Activated naive CD4-positive, alpha-beta T cell treated with anti-CD3 and anti-CD28 coated beads, Interleukin-2, amount 50 U/mL, for 16 hours (primary cell): Measurements from ENCODE around the gene KIF18B.
A peak's percentile ranks its signal among the peaks of the same experiment; 100 is the strongest.

Source experiments
- DNase-seq: peaks from one replicate; pipeline ENCODE4 v3.0.0-alpha.2; 2020

KIF18B gene

DNA sequence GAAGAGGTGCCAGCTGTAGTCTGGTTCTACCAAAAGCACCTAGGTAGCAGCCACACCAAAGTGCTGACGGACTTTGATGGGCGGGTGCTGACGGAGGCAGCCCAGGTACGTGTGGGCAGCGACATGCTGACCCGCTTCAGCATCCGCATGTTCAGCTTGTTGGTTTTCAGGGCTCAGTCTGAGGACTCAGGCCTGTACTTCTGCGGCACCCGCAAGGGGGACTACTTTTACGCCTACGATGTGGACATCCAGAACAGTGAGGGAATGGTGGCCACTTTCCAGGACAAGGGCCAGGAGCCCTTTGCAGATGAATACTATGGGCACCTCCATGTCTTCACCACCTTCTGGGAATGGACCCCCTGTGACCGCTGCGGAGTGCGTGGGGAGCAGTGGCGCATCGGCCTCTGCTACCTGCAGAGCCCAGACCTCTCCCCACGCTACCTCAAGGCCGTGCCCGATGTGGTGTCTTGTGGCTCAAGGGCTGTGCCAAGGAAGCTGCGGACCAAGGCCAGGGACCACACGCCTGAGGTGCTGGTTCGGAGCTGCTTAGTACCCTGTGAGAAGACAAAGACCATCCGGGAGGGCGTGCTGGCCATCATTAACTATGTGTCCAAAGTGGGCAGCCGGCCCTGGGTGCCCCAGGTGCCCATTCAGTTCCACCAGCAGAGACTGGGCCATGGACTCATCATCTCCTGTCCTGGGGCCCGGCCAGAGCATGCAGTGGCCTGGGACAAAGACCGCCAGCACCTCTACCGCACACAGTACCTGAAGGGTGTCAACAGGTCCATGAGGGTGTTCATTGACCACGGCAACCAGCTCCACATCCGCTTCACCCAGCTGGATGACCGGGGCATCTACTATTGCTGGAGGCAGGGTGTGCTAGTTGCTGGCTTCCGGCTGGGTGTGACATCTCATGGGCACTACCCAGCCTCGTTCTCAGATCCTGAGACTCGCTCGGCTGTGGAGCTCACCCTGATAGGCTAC lies 43.3 kb downstream of the KIF18B start:
- DNase-seq: no peak

DNA sequence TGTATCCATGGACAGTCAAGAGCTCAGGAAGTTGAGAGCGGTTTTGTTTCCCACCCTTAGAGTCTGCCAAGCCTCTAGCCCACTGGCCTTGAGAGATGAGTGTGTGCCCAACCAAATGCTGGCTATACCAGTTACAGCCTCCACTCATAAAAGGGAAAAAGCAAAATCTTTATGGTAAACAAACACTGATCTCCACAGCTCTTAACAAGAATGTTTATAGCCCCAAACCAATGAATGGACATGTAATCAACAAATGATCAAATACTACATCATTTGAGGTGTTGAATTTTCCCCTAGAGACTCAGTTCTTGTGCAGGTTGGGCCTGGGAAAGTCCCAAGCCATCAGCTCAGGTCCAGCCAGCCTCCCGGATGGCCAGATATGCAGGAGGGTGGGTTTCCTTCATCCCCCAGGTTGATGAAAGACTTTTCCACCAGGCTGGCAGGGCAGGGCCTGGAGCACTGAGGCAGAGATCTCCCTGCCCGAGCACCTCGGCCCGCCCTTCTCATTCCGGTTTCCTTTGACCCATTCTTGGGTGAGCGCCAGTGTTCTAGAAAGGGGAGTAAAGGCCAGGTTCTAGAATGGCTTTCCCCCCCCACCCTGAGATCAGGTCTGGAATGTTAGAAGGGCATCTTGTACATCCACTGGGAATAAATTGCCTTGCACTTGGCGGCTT lies 44.4 kb downstream of the KIF18B start:
- DNase-seq: no peak

DNA sequence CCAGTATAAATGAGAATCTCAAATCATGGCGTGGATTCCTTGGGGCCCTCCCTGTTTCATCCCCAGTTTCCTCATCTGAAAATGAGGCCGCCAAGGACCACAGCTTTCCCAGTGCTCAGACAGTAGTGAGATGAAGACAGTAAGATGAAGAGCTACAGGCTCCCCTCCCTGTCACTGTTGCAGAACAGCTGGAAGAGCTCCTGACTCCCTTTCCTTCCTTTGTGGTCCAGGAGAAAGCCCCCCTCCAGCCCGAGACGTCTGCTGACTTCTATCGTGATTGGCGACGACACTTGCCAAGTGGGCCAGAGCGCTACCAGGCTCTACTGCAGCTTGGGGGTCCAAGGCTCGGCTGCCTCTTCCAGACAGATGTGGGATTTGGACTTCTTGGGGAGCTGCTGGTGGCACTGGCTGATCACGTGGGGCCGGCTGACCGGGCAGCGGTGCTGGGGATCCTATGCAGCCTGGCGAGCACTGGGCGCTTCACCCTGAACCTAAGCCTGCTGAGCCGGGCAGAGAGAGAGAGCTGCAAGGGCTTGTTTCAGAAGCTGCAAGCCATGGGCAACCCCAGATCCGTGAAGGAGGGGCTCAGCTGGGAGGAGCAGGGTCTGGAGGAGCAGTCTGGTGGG lies 45.3 kb downstream of the KIF18B start:
- no peak for DNase-seq

DNA sequence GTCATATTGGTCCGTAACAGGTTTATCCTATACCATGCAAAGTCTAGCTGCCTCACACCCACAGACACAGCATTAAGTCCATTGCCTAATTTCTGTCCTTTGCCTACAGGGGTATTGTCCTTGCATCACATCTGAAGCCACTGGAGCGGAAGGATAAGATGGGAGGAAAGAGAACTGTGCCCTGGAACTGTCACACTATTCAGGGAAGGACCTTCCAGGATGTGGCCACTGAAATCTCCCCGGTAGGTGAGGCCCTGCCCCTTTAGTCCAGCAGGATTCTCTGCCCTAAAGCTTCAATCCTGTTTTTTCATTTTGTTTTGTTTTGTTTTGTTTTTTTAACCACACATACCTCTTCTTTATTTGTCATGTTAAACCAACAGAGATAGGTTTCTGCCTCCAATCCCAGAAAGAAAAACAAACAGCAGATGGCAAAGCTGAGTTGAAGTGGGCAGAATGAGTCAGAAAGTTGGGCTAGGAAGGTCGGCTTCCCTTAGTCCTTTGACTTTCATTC lies 46.1 kb downstream of the KIF18B start:
- no peak for DNase-seq

DNA sequence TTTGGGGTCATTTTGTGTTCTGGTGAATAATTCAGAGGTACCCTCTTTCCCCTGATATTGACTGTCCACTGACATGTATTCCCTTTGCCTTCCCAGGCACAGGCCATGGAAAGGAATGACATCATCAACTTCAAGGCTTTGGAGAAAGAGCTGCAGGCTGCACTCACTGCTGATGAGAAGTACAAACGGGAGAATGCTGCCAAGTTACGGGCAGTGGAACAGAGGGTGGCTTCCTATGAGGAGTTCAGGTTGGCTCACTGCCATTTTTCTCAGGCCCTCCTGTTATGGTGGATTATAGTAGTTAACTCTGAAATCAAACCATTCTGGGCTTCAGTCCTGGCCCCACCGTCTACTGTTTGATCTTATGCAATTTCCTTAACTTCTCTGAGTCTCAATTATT lies 46.7 kb downstream of the KIF18B start:
- DNase-seq: no peak

DNA sequence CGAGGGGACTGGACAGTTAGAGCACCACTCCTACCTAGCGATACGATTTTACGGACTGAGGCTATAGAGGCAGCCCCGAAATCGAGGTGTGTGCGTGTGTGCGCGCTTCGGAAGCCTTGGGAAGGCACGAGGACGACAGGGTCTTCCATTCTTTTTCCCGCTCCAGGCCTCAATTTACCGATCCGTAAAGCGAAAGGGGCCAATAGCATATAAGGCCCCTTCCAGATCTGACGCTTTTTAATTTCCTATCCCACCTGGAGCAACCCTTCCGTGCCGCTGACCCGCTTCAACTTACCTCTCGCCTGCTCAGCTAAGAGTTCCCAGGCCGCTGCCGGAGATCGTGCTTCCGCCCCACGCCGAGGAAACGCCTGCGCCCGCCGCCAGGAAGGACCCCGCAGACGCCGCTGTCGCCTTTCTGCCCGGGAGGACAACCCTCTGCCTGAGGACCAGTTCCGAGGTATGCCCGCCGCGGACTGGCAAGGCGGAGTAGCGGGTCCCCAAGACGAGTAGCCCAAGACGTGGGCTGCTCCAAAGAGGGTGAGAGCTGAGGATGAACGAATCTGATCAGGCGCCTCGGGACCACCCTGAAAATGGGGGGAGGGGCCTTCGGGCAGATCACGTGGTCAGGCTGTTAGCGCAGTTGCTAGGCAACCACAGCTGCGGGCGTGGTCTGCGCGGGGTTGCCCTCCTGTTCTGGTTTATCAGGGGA lies 48.3 kb downstream of the KIF18B start, which contains the start of gene EFTUD2:
Gene EFTUD2, minus strand, starts transcription at position 372 of the 709 bp plus-strand sequence. CDS start 4,924 bp downstream, outside the sequence.
- DNase-seq: peak; percentile 93

DNA sequence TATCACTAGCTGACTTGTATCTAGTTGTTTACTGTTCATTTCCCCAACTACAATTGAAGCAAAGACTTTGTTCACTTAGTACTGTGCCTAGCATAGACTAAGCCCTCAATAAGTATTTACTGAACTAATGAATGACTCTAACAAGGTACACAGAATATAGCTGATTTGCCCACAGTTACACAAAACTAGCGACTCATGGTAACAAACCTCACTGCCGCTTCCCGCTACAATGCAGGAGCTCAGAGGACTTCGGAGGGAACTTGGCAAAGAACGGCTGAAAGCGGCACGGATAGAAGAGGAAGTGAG lies 48.9 kb downstream of the KIF18B start:
- DNase-seq: no peak

DNA sequence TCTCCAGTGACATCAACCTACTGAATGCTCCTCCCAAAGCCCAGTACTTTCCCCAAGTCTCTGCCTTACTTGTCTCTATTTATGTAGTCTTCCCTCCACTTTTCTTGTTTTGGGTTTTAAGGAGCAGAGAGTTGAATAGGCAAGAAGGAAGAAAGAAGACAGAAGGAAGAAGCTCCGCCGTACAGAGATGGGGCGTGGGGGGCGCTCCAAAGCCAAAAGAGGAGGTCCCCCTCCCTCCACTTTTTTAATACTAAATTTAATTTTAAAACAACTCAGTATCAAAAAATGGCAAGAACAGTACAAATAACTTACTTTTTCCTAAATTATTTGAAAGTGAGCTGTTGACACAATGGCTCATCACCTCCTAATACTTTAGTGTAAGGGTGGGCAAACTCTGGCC lies 52.9 kb downstream of the KIF18B start:
- no peak for DNase-seq

DNA sequence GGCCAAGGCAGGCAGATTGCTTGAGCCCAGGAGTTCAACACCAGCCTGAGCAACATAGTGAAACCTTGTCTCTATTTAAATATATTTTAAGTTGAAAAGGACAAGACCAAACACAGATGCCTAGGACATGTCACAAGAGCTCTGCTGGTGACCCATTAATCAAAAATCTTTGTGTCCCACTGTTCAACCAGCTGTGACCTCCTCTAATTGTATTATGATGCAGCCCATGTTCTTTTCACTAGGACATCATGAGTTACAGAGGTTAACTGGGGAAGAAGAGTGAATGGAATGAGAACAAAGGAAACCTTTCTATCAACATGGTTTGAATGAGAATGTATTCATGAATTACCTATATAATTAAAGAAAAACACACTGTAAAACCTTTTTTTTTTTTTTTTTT lies 55.3 kb downstream of the KIF18B start:
- no peak for DNase-seq

DNA sequence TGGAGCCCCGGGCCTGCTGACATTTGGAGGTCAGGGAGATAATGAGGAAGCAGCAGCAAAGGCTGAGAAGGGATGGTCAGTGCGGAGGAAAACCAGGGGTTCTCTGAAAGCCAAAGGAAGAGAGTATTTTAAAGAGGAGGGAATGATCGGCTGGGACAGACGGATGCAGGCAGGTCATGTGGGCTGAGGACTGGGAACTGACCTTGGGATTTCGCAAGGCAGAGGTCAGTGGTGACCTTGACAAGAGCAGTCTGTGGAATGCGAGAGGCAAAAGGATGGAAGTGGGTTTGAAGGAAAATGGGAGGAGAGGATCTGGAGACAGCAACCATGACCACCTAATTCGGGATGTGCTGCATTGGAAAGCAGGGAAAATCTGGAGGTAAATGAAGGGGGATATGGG lies 58.6 kb downstream of the KIF18B start:
- no peak for DNase-seq

DNA sequence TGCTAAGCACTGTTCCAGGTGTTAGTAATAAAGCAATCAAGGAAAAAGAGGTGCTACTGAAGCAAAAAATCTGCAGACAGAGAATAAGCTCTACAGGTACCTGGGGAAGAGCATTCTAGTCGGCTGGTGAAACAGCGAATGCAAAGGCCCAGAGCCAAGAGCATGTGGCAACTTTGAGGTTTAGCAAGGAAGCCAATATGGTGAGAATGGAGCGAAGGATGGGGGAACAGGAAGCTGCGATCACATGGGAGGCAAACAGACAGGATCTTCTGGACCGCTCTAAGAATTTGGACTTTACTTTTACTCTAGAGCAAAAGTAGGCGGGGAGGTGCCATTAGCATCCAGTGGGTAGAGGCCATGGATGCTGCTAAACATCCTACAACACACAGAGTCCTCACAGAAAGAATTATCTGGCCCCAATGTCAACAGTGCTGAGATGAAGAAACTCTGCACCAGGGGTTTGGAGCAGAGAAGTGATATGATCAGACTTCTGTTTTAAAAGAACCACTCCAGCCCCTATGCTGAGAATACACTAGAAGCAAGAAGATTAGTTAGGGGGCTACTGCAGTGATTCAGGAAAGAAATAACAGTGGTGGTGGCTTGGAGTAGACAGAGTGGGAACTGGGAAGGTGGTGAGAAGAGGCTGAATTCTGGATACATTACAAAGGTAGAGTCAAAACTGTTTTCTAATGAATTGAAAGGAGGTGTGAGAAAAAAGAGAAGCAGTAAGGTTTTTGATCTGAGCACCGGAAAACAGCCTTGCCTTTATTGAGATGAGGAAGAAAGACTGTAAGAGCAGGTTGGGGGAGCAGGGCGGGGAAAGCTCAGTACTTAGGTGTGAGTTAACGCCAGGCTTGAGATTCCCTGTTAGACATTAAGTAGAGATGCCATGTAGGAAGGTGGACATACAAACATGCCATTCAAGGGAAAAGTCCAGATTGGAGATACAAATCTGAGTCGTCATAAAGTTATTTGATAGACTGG lies 59.3 kb downstream of the KIF18B start:
- DNase-seq: no peak

DNA sequence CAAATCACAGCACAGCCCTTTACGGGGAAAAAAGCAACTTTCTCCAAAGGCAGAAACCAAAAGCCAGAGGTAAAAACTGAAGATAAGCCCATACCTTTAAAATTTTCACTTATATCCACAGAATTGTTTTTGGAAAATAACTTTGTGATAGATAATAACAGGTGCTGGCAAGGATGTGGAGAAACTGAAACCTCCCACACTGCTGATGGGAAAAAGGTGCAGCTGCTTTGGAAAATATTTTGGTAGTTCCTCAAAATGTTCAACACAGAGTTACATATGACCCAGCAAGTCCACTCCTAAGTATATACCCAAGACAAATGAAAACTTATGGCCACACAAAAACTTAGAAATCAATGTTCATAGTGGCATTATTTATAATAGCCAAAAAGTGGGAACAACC lies 60.6 kb downstream of the KIF18B start:
- DNase-seq: no peak

DNA sequence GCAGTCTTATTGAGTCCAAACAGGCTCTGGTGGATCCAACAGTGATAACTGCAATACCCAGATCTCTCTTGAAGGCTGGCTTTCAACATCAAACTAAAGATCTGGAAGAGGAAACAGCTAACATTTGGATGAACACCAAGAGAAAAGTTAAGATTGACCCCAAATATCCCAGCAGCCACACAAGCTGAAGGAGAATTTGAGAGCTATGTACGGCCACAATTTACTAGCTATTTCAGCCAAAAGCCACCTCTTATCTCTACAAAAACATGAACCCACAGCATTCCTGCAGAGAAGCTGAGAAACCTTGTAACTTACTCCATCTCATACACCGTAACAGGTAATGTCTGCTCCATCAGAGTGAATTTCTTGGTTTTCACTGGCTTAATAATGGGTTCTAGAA lies 62.6 kb downstream of the KIF18B start:
- no peak for DNase-seq

DNA sequence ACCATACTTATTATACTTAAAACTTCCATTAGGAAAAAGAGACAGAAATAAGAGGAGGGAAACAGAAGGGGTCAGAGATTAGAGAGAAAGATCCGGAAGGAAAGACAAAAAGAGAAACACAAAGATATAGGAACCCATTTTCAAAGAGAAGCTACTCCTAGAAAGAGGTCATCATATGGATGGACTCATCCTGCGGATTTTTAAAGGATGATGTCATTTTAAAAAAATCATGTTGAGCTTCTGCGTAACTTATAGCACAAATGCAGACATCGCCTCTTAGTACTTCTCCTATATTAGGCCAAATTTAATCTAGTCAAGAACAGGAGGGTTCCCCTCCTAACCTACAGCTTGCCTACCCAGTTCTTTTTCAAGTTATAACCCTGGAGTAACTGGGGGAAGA lies 66.4 kb downstream of the KIF18B start:
- DNase-seq: no peak

DNA sequence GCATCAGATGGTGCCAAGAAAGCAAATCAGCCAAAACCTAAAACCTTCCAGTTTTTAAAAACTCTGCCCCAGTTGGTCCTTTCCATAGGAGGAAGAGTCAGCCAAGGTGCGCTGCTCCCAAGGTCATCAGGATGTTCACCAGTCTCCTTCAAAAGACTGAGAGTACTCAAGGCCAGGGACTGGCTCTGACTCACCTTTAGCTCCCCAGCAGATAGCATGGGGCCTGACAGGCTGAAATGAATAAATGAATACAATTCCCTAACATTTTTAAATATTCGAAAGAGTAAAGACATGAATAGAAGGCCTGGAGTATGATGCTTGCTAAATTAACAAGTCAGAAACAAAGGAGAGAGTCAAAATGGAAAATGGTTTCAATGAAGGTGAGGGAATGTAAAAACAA lies 67.5 kb downstream of the KIF18B start:
- DNase-seq: no peak

DNA sequence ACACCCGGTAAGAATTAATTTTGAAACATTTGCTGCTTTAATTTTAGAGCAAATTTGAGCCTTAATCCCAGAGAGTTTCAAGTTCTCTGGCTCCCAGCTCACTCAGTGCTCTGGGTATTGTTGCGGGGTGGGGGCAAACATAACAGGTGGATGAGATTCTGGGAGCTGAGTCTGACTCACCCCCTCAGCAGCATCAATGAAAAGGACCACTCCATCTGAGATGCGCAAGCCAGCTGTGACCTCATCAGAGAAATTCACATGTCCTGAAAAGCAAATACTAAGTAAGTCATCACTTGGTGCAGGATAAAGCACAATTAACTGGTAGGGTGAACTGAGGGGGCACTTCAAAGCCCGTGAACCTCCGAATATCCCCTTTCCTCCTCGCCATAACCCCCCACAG lies 68.2 kb downstream of the KIF18B start:
- DNase-seq: no peak

DNA sequence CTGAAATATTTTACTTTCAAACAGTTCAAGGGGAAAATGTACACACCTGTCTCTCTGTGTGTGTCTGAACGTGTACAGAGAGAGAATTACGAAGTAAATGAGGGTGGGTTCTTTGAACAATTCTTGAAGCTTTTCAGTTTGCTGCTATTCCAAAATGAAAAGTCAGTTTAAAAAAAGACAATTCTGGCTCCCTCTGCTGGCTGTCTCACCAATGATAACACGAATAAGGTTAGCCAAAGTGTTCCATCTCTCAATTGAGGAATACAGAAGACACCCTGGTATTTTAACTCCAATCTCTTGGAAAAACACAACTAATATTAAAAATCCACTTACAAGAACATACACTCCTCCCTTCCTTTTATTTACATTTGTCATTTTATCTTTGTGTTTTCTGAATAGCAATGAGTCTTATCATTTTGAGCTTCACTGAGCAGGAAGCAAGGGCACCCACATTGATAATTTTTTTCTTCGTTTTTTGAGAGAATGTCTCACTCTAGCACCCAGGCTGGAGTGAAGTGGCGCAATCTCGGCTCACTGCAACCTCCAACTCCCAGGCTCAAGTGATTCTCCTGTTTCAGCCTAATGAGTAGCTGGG lies 68.8 kb downstream of the KIF18B start:
- peak; percentile 20 for DNase-seq

DNA sequence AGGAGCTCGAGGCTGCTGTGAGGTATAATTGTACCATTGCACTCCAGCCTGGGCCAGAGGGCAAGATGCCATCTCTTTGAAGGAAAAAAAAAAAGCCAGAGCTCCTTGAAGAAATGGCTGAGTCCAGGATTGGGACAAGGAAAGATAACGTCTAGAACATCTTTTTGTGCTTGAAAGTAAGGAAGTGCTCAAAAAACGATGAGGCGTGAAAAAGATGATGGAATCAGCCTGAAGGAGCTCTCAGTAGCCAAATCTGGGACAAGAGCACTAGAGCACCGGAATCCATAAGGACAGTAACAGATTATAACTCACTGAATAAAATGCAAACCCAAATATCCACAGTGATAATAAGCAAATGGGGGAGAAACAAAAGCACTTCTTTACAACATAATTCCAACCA lies 70.5 kb downstream of the KIF18B start:
- DNase-seq: no peak

DNA sequence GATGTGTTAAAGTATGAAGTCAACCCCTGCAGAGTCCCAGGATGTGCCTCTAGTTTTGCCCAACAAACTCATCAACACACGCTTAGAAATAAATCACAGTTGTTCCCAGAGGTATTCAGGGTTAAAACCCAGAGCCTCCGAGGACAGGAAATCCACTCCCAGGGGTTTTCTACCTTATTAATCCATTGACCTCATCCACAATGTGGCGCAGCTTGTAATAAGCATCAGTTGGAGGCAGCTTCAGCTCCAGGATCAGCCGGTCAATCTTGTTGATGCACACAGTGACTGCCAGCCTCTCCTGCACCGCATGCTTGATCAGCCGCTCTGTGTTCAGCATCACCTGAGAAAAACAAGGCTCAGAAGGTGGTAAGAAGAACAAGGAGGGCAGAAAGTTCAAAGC lies 71.8 kb downstream of the KIF18B start:
- no peak for DNase-seq
